Measurements from ENCODE around the gene ADCY9. TPM values are rescaled to one million over a fixed set of nuclear protein-coding genes. Genes with fewer than 3 reads are reported as not detected.

The ADCY9 gene
- total and polyA plus RNA-seq, 10 donors, result 0.70 to 23.0 (median 11.8) TPM

DNA sequence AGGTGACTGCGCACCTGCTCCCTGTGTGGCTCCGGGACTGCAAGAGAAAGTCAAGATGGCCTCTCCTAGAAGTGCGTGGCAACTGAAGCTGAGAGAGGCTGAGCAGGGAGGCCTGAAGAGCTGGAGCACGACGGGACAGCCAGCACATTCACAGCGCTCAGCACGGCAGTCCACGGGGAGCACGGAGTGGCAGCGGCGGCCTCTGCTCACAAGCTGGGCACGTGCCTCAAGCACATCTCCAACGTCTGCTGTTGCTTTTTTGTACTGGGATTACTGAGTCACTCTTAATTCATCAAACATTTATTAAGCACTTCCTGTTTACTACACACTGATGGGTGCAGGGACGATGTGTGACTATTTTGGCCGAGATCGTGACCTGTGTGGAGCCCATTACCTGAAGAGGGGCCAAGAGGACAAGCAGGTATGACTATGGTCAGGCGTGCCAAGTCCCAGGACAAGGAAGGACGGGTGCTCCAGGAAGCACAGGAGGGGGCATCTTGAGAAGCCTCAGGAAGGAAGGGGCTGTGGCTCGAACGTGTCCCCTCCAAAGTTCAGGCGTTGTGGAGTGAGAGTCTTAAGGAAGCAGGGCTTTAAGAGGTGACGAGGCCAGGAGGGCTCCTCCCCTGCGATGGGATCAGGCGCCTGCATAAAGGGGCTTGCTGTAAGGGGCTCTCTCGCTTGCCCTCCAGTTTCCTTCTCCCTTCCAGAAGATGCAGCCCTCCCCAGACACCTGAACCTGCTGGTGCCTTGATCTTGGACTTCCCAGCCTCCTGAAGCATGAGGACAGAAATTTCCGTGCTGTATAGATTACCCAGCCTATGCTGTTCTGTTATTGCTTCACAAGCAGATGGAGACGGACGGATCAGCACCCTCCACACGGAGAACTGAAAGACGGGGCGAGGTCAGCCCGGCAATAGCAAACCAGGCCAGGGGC, 105.8 kb downstream of the ADCY9 start:
- intact Hi-C loops (cut with DNase I; ENCODE audit: low total_unique reads), result no loop called here
- 78 to 82% (median 81%) methylated on average over 26 to 32 of the region's 32 CpGs for WGBS, 5 donors
- DNase-seq, result no peak
- Histone ChIP-seq H3K4me3 (no peak overlapping the region), H3K27ac (no peak overlapping the region), H3K9me3 (no peaks in the 10 kb centered on the region), H3K27me3 (replicated peaks in 1 of 7) (no peaks in the 10 kb centered on the region), H3K4me1 (peaks cover 0 to 23% (median 3%) of the 10 kb centered on the region in 6 donors), H3K36me3 (no peaks in the 10 kb centered on the region)
- peak in 1 of 3 donors; percentile 10 for TF ChIP-seq POLR2AphosphoS5 (IDR thresholded peaks at IDR 0.05)
- TF ChIP-seq, protein P1, sequence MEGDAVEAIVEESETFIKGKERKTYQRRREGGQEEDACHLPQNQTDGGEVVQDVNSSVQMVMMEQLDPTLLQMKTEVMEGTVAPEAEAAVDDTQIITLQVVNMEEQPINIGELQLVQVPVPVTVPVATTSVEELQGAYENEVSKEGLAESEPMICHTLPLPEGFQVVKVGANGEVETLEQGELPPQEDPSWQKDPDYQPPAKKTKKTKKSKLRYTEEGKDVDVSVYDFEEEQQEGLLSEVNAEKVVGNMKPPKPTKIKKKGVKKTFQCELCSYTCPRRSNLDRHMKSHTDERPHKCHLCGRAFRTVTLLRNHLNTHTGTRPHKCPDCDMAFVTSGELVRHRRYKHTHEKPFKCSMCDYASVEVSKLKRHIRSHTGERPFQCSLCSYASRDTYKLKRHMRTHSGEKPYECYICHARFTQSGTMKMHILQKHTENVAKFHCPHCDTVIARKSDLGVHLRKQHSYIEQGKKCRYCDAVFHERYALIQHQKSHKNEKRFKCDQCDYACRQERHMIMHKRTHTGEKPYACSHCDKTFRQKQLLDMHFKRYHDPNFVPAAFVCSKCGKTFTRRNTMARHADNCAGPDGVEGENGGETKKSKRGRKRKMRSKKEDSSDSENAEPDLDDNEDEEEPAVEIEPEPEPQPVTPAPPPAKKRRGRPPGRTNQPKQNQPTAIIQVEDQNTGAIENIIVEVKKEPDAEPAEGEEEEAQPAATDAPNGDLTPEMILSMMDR (IDR thresholded peaks at IDR 0.05 in 8 of 11, conservative IDR thresholded peaks at IDR 0.05 in 3 of 11), result no peak

DNA sequence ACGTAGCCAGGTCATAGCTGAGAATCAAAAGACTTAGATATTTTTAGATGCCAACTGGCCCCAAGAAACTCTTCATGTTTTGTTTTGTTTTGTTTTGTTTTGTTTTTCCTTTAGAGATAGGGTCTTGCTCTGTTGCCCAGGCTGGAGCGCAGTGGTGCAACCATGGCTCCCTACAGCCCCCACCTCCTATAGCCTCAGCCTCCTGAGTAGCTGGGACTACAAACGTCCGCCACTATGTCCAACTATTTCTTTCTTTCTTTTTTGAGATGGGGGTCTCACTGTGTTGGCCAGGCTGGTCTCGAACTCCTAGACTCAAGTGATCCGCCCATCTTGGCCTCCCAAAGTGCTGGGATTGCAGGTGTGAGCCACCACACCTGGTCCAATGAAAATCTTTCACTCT, 107.1 kb downstream of the ADCY9 start:
- Histone ChIP-seq H3K9me3 (no peaks in the 10 kb centered on the region), H3K36me3 (no peaks in the 10 kb centered on the region), H3K27me3 (replicated peaks in 1 of 7) (no peaks in the 10 kb centered on the region), H3K4me1 (peaks cover 0 to 18% (median 3%) of the 10 kb centered on the region in 6 donors), H3K4me3 (no peak overlapping the region), H3K27ac (no peak overlapping the region)
- WGBS, 5 donors, result 87 to 97% (median 93%) methylated on average over 6 of the region's 6 CpGs
- intact Hi-C loops (cut with DNase I; ENCODE audit: low total_unique reads), result no loop called here
- no peak for DNase-seq
- no peak for TF ChIP-seq POLR2AphosphoS5 (IDR thresholded peaks at IDR 0.05)

DNA sequence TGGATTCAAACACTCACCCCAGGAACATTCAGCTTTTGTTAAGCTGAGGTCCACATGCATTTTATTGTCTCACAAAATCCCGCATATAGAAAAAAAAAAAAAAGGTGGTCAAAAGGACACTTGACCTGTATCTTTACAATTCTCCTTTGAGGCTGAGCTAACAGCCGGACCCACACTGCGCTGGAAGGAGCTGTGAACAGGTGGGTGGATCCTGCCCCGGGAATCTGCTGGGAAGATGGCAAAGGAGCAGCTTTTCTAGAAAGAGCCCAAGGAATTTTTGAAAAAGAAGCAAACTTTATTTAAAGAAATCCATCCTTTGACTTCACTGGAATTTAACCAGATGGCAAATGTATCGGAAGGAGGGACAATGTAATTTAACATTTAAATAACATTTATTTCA, 108.1 kb downstream of the ADCY9 start:
- Histone ChIP-seq H3K4me1 (peaks cover 0 to 18% (median 3%) of the 10 kb centered on the region in 6 donors), H3K27me3 (replicated peaks in 1 of 7) (no peaks in the 10 kb centered on the region), H3K27ac (no peak overlapping the region), H3K4me3 (no peak overlapping the region), H3K36me3 (no peaks in the 10 kb centered on the region), H3K9me3 (no peaks in the 10 kb centered on the region)
- no peak for DNase-seq
- WGBS, 5 donors, result 83 to 97% (median 89%) methylated on average over 5 of the region's 5 CpGs
- no peak for TF ChIP-seq POLR2AphosphoS5 (IDR thresholded peaks at IDR 0.05)
- no peak for TF ChIP-seq POLR2A (IDR thresholded peaks at IDR 0.05)
- TF ChIP-seq, protein P1 (IDR thresholded peaks at IDR 0.05 in 8 of 11, conservative IDR thresholded peaks at IDR 0.05 in 3 of 11), result no peak
- intact Hi-C loops (cut with DNase I; ENCODE audit: low total_unique reads), result no loop called here

DNA sequence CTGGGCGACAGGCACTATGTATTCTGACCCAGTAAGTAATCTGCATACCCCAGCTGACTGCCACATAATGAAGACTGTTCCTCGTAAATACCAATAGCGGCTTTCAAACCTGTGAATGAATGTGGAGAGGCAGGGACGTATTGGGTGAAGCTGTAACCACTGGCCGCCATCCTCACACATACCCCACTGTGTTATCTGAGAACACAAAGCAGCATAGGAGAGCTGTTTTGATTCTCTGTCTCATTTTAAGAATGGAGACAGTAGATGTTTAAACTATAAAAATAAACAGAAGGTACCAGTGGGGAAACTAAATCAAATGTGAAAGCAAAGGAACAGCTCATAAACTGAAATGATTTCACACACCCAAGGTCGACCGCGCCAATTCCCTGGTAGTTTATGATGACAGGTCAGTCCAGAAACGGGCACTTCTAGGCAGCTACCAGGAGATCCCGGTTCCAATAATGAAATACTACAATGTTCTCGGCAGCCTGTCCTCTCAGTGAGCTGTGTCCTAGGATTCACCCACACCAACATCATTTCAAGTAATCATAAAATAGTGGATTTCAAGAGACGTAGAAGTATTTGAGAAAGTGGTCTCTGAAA, 109.7 kb downstream of the ADCY9 start:
- intact Hi-C loops (cut with DNase I; ENCODE audit: low total_unique reads), result no loop called here
- no peaks in the 10 kb centered on the region for H3K27me3 ChIP-seq (replicated peaks in 1 of 7)
- H3K9me3 ChIP-seq, result no peaks in the 10 kb centered on the region
- DNase-seq, result no peak
- 89 to 96% (median 94%) methylated on average over 12 of the region's 12 CpGs for WGBS, 5 donors
- H3K27ac ChIP-seq, result no peak overlapping the region
- no peak overlapping the region for H3K4me3 ChIP-seq
- TF ChIP-seq POLR2A (IDR thresholded peaks at IDR 0.05) (no peak), POLR2AphosphoS5 (IDR thresholded peaks at IDR 0.05) (no peak)
- TF ChIP-seq, protein P1 (IDR thresholded peaks at IDR 0.05 in 8 of 11, conservative IDR thresholded peaks at IDR 0.05 in 3 of 11), result no peak
- peaks cover 0 to 14% (median 1%) of the 10 kb centered on the region in 6 donors for H3K4me1 ChIP-seq
- H3K36me3 ChIP-seq, result no peaks in the 10 kb centered on the region

Data from spleen (tissue), 11 donors.